Mesendoderm (in vitro differentiated cells): ENCODE measurements around the gene RNASEH2A.
A peak's percentile ranks its signal among the peaks of the same experiment; 100 is the strongest.

Experiments
- DNase-seq: peaks from one replicate; pipeline ENCODE4 v3.0.0; 2013
- H2AK5ac ChIP-seq: 2 replicates; pipeline ENCODE4 v1.6.1; 2013; ENCODE audit warnings: low read length, inconsistent platforms
- H2BK120ac ChIP-seq: 2 replicates; pipeline ENCODE4 v1.6.1; 2013; ENCODE audit warnings: low read depth, mild to moderate bottlenecking, low read length, moderate library complexity, mixed read lengths
- H2BK15ac ChIP-seq: replicated peaks from 2 replicates; pipeline ENCODE4 v1.6.1; 2013; ENCODE audit warnings: low read depth, mild to moderate bottlenecking, moderate library complexity
- H2BK5ac ChIP-seq: 2 replicates; pipeline ENCODE4 v1.6.1; 2013; ENCODE audit warnings: low read length, inconsistent platforms
- H3K18ac ChIP-seq: 2 replicates; pipeline ENCODE4 v1.6.1; 2013; ENCODE audit warnings: mild to moderate bottlenecking, low read length, mixed read lengths
- H3K23ac ChIP-seq: one replicate; pipeline ENCODE4 v1.6.1; 2013; ENCODE audit warnings: low read length
- H3K27ac ChIP-seq: 2 replicates; pipeline ENCODE4 v1.5.1; 2013; ENCODE audit warnings: low read depth, mild to moderate bottlenecking, inconsistent platforms, low read length, moderate library complexity
- H3K27me3 ChIP-seq: 2 replicates; pipeline ENCODE4 v1.6.1; 2013; ENCODE audit warnings: low read length, control low read depth, mild to moderate bottlenecking, inconsistent platforms; ENCODE audit not compliant: insufficient read depth, poor library complexity
- H3K36me3 ChIP-seq: 2 replicates; pipeline ENCODE4 v1.6.1; 2013; ENCODE audit warnings: low read length, inconsistent platforms; ENCODE audit not compliant: control insufficient read depth, insufficient read depth
- H3K4ac ChIP-seq: one replicate; pipeline ENCODE4 v1.6.1; 2013; ENCODE audit warnings: low read depth, mild to moderate bottlenecking, low read length, moderate library complexity
- H3K4me1 ChIP-seq: 2 replicates; pipeline ENCODE4 v1.6.1; 2013; ENCODE audit warnings: low read depth, low read length, inconsistent platforms; ENCODE audit not compliant: control insufficient read depth
- H3K4me2 ChIP-seq: 2 replicates; pipeline ENCODE4 v1.6.1; 2013; ENCODE audit warnings: low read length
- H3K4me3 ChIP-seq: 2 replicates; pipeline ENCODE4 v1.5.1; 2013; ENCODE audit warnings: mild to moderate bottlenecking, low read length
- H3K56ac ChIP-seq: one replicate; pipeline ENCODE4 v1.6.1; 2013; ENCODE audit warnings: low read length
- H3K79me1 ChIP-seq: 2 replicates; pipeline ENCODE4 v1.6.1; 2013; ENCODE audit warnings: low read length, inconsistent platforms
- H3K79me2 ChIP-seq: 2 replicates; pipeline ENCODE4 v1.6.1; 2013; ENCODE audit warnings: mild to moderate bottlenecking, low read length; ENCODE audit not compliant: control insufficient read depth, insufficient read depth
- H3K9ac ChIP-seq: 2 replicates; pipeline ENCODE4 v1.6.1; 2013; ENCODE audit warnings: low read length, inconsistent platforms
- H4K5ac ChIP-seq: one replicate; pipeline ENCODE4 v1.6.1; 2013; ENCODE audit warnings: low read length
- H4K8ac ChIP-seq: one replicate; pipeline ENCODE4 v1.6.1; 2013; ENCODE audit warnings: low read depth, mild to moderate bottlenecking, control low read depth, low read length, moderate library complexity
- WGBS: extraction: QIAGEN DNeasy Blood & Tissue Kit; methylation state at CpG from one replicate; pipeline ENCODE4 v1.1.7; 2013; ENCODE audit warnings: low lambda C conversion rate, missing lambda C conversion rate; ENCODE audit not compliant: insufficient coverage; ENCODE audit errors: extremely low coverage; 5-methylcytosine and 5-hydroxymethylcytosine counted together

RNASEH2A gene

GRCh38 chr19:12799742-12800465 is 6.5 kb upstream of the RNASEH2A start:
- Histone ChIP-seq H3K56ac (no peak overlapping the region), H3K4me3 (no peak overlapping the region), H3K27ac (no peak overlapping the region), H2BK15ac (no peak overlapping the region), H3K36me3 (peaks cover 2% of the 10 kb centered on the region), H3K9ac (no peak overlapping the region), H2AK5ac (no peak overlapping the region), H2BK120ac (no peak overlapping the region), H3K4me2 (no peak overlapping the region), H3K18ac (no peak overlapping the region), H3K4ac (no peak overlapping the region), H3K23ac (no peak overlapping the region), H2BK5ac (no peak overlapping the region), H4K8ac (no peak overlapping the region), H4K5ac (no peak overlapping the region), H3K4me1 (peaks cover 6% of the 10 kb centered on the region), H3K79me2 (peaks cover 3% of the 10 kb centered on the region), H3K27me3 (no peaks in the 10 kb centered on the region), H3K79me1 (peaks cover 5% of the 10 kb centered on the region)
- no CpG with 5 or more reads among the region's 18 CpGs for WGBS
- DNase-seq = no peak

- Histone ChIP-seq H3K4me3 (no peak overlapping the region), H3K56ac (peak overlapping the region; percentile 99), H3K79me1 (peaks cover 5% of the 10 kb centered on the region), H3K18ac (no peak overlapping the region), H2BK5ac (no peak overlapping the region), H4K8ac (no peak overlapping the region), H4K5ac (no peak overlapping the region), H2BK15ac (no peak overlapping the region), H3K36me3 (peaks cover 2% of the 10 kb centered on the region), H3K79me2 (peaks cover 3% of the 10 kb centered on the region), H3K4me2 (peak overlapping the region; percentile 91), H3K4ac (no peak overlapping the region), H3K27ac (no peak overlapping the region), H3K9ac (peak overlapping the region; percentile 99), H3K27me3 (no peaks in the 10 kb centered on the region), H3K23ac (no peak overlapping the region), H2BK120ac (no peak overlapping the region), H3K4me1 (peaks cover 6% of the 10 kb centered on the region), H2AK5ac (no peak overlapping the region)
- no peak for DNase-seq
- WGBS = no CpG with 5 or more reads among the region's 1 CpG
These were observed 6.0 kb upstream of the RNASEH2A start for GRCh38 chr19:12800466-12800770.

- Histone ChIP-seq H3K56ac (peak overlapping the region; percentile 99), H4K5ac (no peak overlapping the region), H3K27me3 (no peaks in the 10 kb centered on the region), H3K4ac (peak overlapping the region; percentile 11), H2BK15ac (no peak overlapping the region), H3K27ac (no peak overlapping the region), H3K4me1 (peaks cover 4% of the 10 kb centered on the region), H4K8ac (no peak overlapping the region), H3K4me2 (peak overlapping the region; percentile 91), H2BK120ac (no peak overlapping the region), H3K9ac (peak overlapping the region; percentile 99), H3K18ac (peak overlapping the region; percentile 11), H2BK5ac (peak overlapping the region; percentile 27), H3K79me1 (peaks cover 5% of the 10 kb centered on the region), H3K23ac (no peak overlapping the region), H3K4me3 (peak overlapping the region; percentile 97), H2AK5ac (no peak overlapping the region), H3K36me3 (peaks cover 2% of the 10 kb centered on the region), H3K79me2 (peaks cover 3% of the 10 kb centered on the region)
- DNase-seq = no peak
- WGBS = no CpG with 5 or more reads among the region's 38 CpGs
These were observed 5.4 kb upstream of the RNASEH2A start for GRCh38 chr19:12800923-12801465.

GRCh38 chr19:12801466-12802266 is 4.7 kb upstream of the RNASEH2A start, which contains the start of the genes PRDX2 and THSD8:
TSS of gene PRDX2 (minus strand) at chr19:12801800. CDS start at chr19:12801261, 539 bp downstream.
TSS of gene THSD8 (plus strand) at chr19:12802069. CDS start at chr19:12802072, 3 bp downstream.
- H2BK15ac ChIP-seq = no peak within 1 kb of the TSS
- H3K9ac ChIP-seq = peak within 1 kb of the TSS; percentile 99
- H3K23ac ChIP-seq = no peak within 1 kb of the TSS
- peaks cover 2% of the 10 kb centered on the region for H3K4me1 ChIP-seq
- H4K5ac ChIP-seq = no peak within 1 kb of the TSS
- no peak within 1 kb of the TSS for H2AK5ac ChIP-seq
- peak within 1 kb of the TSS; percentile 99 for H3K56ac ChIP-seq
- H3K36me3 ChIP-seq = peaks cover 2% of the 10 kb centered on the region
- WGBS = no CpG with 5 or more reads among the region's 78 CpGs
- no peak within 1 kb of the TSS for H4K8ac ChIP-seq
- peak within 1 kb of the TSS; percentile 11 for H3K18ac ChIP-seq
- peak; percentile 79 for DNase-seq
- H3K79me1 ChIP-seq = peaks cover 5% of the 10 kb centered on the region
- H2BK5ac ChIP-seq = peak within 1 kb of the TSS; percentile 27
- H3K79me2 ChIP-seq = peaks cover 3% of the 10 kb centered on the region
- H3K4me2 ChIP-seq = peak within 1 kb of the TSS; percentile 91
- H2BK120ac ChIP-seq = no peak within 1 kb of the TSS
- H3K4ac ChIP-seq = peak within 1 kb of the TSS; percentile 11
- peak within 1 kb of the TSS; percentile 97 for H3K4me3 ChIP-seq
- H3K27ac ChIP-seq = no peak within 1 kb of the TSS
- H3K27me3 ChIP-seq = no peaks in the 10 kb centered on the region

- Histone ChIP-seq H3K23ac (no peak overlapping the region), H3K18ac (no peak overlapping the region), H2BK5ac (no peak overlapping the region), H3K79me1 (peaks cover 12% of the 10 kb centered on the region), H3K27me3 (no peaks in the 10 kb centered on the region), H3K79me2 (peaks cover 5% of the 10 kb centered on the region), H3K4me1 (peaks cover 5% of the 10 kb centered on the region), H3K36me3 (peaks cover 2% of the 10 kb centered on the region), H3K27ac (no peak overlapping the region), H2AK5ac (no peak overlapping the region), H3K9ac (peak overlapping the region; percentile 37), H2BK120ac (no peak overlapping the region), H3K56ac (peak overlapping the region; percentile 99), H4K8ac (no peak overlapping the region), H3K4ac (no peak overlapping the region), H3K4me2 (peak overlapping the region; percentile 91), H4K5ac (no peak overlapping the region), H3K4me3 (no peak overlapping the region), H2BK15ac (no peak overlapping the region)
- DNase-seq = no peak
- WGBS = no CpG with 5 or more reads among the region's 22 CpGs
These were observed 3.9 kb upstream of the RNASEH2A start for GRCh38 chr19:12802267-12803106.
